Panc1 (cell line): ENCODE results near the gene MPRIP. TPM values are rescaled to one million over a fixed set of nuclear protein-coding genes. Genes with fewer than 3 reads are reported as not detected.

Experiments
- ATAC-seq: fragments of 200-7000 bp; cut with Tn5 transposase; 2 replicates; pipeline ENCODE4 v1.9.1; 2020; ENCODE audit warnings: mild to moderate bottlenecking, moderate library complexity
- BruUV-seq: library from RNA; stranded (reverse); fragments of 400-500 nt; replicated peaks from 2 replicates; lab custom pipeline; 2021; lab: Mats Ljungman, UMichigan
- CTCF ChIA-PET: fragments of 300-600 bp; sonication (Branson Sonifier 250); formaldehyde crosslinking; loops from one replicate; lab custom pipeline; 2022; ENCODE audit warnings: antibody characterized with exemption; lab: Charles Lee
- POLR2A ChIA-PET: fragments of 300-600 bp; sonication (Branson Sonifier 250); formaldehyde crosslinking; loops from one replicate; lab custom pipeline; 2022; ENCODE audit warnings: antibody characterized with exemption; lab: Charles Lee
- DNase-seq: peaks from one replicate; pipeline ENCODE4 v3.0.0-alpha.2; 2010; ENCODE audit warnings: low read depth, low spot score
- H3K27ac ChIP-seq: 2 replicates; pipeline ENCODE4 v1.5.1; 2011; ENCODE audit warnings: mild to moderate bottlenecking, low read length, inconsistent platforms
- H3K27me3 ChIP-seq: fragments of 200-500 bp; sonication (Bioruptor generic); 2 replicates; pipeline ENCODE4 v1.6.0; 2014; ENCODE audit warnings: low read length, inconsistent platforms; ENCODE audit not compliant: control insufficient read depth, insufficient read depth
- H3K36me3 ChIP-seq: fragments of 200-500 bp; sonication (Bioruptor generic); 2 replicates; pipeline ENCODE4 v1.5.1; 2014; ENCODE audit warnings: inconsistent platforms, mild to moderate bottlenecking, low read length, moderate library complexity; ENCODE audit not compliant: control insufficient read depth, insufficient read depth
- H3K4me1 ChIP-seq: 2 replicates; pipeline ENCODE4 v1.5.1; 2011; ENCODE audit warnings: inconsistent platforms, mild to moderate bottlenecking, low read length, moderate library complexity; ENCODE audit not compliant: control insufficient read depth, insufficient read depth
- H3K4me3 ChIP-seq, 2 experiments: 2 replicates each; pipeline ENCODE4 v1.5.1; 2011 to 2012; ENCODE audit warnings: low read depth in 2 of 2, low read length in 2 of 2, mild to moderate bottlenecking in 2 of 2, inconsistent platforms in 1 of 2, moderate library complexity in 1 of 2
- H3K9me3 ChIP-seq: fragments of 200-500 bp; sonication (Bioruptor generic); 2 replicates; pipeline ENCODE4 v1.5.1; 2014; ENCODE audit warnings: low read depth, mild to moderate bottlenecking, inconsistent platforms, low read length, moderate library complexity; ENCODE audit not compliant: control insufficient read depth, insufficient read depth
- POLR2AphosphoS5 ChIP-seq: IDR thresholded peaks from 2 replicates; pipeline ENCODE4 v1.6.1; 2012; ENCODE audit warnings: mild to moderate bottlenecking, low read depth, low read length, moderate library complexity
- SIN3A ChIP-seq: IDR thresholded peaks from 2 replicates; pipeline ENCODE4 v1.6.1; 2012; ENCODE audit warnings: low read depth, mild to moderate bottlenecking, low read length, moderate library complexity, borderline replicate concordance; ENCODE audit not compliant: insufficient read depth
- TCF7L2 ChIP-seq: IDR thresholded peaks from 2 replicates; pipeline ENCODE4 v1.6.1; 2011; ENCODE audit warnings: mild to moderate bottlenecking, low read depth, low read length, inconsistent platforms
- in situ Hi-C: cut with HindIII; loops from 2 replicates; pipeline ENCODE4 v1.10.0; 2016; ENCODE audit warnings: low sequenced_read_pairs, low pct_unique_long_range_greater_than_20kb
- intact Hi-C: fragments of 100-400 bp; cut with micrococcal nuclease; formaldehyde crosslinking; loops from one replicate; pipeline ENCODE4 v1.10.0; 2022; ENCODE audit not compliant: unreplicated experiment
- total RNA-seq: library from RNA; stranded (reverse); gene quantifications from one replicate; pipeline ENCODE4 v1.2.1, GENCODE V29; 2021; ENCODE audit not compliant: unreplicated experiment
- TF ChIP-seq, protein P1 (sequence below): fragments of 450-650 bp; IDR thresholded peaks from 2 replicates; pipeline ENCODE4 v1.5.1; 2017; ENCODE audit warnings: mild to moderate bottlenecking
- TF ChIP-seq, protein P2 (sequence below), 2 experiments: IDR thresholded peaks; 2 replicates each; pipeline ENCODE4 v1.6.1; 2011 to 2012; ENCODE audit warnings: low read depth in 2 of 2, control low read depth in 1 of 2, low read length in 1 of 2, mild to moderate bottlenecking in 1 of 2, moderate library complexity in 1 of 2; ENCODE audit not compliant: insufficient read depth in 1 of 2

MPRIP gene
- total RNA-seq, 1 experiment from 2014 or later: 155 TPM

DNA sequence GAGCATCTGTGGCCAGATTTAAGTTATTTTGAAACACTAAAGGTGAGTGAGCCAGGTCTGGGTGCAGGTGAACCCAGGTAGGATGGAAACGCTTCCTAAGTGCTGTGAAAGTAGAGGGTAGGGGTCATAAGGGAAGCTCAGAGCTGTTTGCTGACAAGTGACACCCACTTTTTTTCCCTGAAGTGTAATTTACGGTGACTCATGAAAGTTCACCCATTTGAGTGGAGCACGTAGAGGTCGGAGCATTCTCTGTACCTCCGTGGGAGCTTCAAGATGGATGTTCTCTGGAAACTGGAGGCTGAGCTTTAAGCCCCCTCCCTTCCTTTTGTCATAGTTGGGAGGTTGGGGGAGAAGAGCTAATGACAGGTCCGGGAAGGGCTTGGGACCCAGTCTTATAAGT is 44.3 kb downstream of the MPRIP start:
- Histone ChIP-seq H3K27ac (no peak overlapping the region), H3K4me1 (no peaks in the 10 kb centered on the region), H3K27me3 (no peaks in the 10 kb centered on the region), H3K9me3 (no peaks in the 10 kb centered on the region), H3K4me3 (no peak overlapping the region), H3K36me3 (no peaks in the 10 kb centered on the region)
- DNase-seq: no peak
- BruUV-seq: no TSS peak
- in situ Hi-C loops: no loop called here
- POLR2A ChIA-PET: no interaction called here
- intact Hi-C loops: no loop called here
- CTCF ChIA-PET: no interaction called here
- TF ChIP-seq TCF7L2: no peak
- no peak for TF ChIP-seq SIN3A
- TF ChIP-seq, protein P1, sequence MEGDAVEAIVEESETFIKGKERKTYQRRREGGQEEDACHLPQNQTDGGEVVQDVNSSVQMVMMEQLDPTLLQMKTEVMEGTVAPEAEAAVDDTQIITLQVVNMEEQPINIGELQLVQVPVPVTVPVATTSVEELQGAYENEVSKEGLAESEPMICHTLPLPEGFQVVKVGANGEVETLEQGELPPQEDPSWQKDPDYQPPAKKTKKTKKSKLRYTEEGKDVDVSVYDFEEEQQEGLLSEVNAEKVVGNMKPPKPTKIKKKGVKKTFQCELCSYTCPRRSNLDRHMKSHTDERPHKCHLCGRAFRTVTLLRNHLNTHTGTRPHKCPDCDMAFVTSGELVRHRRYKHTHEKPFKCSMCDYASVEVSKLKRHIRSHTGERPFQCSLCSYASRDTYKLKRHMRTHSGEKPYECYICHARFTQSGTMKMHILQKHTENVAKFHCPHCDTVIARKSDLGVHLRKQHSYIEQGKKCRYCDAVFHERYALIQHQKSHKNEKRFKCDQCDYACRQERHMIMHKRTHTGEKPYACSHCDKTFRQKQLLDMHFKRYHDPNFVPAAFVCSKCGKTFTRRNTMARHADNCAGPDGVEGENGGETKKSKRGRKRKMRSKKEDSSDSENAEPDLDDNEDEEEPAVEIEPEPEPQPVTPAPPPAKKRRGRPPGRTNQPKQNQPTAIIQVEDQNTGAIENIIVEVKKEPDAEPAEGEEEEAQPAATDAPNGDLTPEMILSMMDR: no peak
- no peak for TF ChIP-seq POLR2AphosphoS5
- TF ChIP-seq, protein P2, sequence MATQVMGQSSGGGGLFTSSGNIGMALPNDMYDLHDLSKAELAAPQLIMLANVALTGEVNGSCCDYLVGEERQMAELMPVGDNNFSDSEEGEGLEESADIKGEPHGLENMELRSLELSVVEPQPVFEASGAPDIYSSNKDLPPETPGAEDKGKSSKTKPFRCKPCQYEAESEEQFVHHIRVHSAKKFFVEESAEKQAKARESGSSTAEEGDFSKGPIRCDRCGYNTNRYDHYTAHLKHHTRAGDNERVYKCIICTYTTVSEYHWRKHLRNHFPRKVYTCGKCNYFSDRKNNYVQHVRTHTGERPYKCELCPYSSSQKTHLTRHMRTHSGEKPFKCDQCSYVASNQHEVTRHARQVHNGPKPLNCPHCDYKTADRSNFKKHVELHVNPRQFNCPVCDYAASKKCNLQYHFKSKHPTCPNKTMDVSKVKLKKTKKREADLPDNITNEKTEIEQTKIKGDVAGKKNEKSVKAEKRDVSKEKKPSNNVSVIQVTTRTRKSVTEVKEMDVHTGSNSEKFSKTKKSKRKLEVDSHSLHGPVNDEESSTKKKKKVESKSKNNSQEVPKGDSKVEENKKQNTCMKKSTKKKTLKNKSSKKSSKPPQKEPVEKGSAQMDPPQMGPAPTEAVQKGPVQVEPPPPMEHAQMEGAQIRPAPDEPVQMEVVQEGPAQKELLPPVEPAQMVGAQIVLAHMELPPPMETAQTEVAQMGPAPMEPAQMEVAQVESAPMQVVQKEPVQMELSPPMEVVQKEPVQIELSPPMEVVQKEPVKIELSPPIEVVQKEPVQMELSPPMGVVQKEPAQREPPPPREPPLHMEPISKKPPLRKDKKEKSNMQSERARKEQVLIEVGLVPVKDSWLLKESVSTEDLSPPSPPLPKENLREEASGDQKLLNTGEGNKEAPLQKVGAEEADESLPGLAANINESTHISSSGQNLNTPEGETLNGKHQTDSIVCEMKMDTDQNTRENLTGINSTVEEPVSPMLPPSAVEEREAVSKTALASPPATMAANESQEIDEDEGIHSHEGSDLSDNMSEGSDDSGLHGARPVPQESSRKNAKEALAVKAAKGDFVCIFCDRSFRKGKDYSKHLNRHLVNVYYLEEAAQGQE (IDR thresholded peaks at IDR 0.05; ENCODE audit: insufficient read depth in 1 of 2, low read depth in 2 of 2, low read length in 1 of 2): no peak
- ATAC-seq: no peak

DNA sequence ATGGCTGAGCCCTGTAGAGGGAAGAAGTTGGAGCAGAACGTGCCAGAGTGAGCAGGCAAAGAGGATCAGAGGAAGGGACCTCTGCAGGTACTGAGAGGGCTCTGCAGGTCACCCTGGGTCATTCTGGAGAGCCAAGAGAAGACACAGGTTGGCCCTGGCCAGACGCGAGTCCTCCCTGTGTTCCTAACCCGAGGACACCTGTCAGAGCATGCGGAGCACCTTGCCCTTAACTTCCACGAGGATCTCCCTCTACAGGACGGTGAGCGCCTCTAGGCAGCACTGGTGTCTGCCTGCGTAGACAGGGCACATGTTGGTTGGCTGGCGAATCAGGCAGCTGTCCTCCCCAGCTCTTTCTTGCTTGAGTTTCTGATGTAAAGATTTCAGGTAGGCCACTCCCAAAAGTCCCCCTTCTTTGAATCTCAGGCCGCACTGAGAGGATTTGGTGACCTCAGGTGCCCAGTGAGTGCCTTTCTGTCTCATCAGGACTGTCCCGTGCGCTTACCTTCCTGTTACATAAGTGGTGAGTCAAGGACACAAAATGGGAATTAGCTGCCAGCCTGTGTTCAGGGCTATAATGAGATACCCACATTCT is 45.3 kb downstream of the MPRIP start:
- POLR2A ChIA-PET: no interaction called here

More for the DNA sequence above, 45.3 kb downstream of the MPRIP start:
- H3K36me3 ChIP-seq: no peaks in the 10 kb centered on the region
- no peaks in the 10 kb centered on the region for H3K4me1 ChIP-seq
- no peak overlapping the region for H3K4me3 ChIP-seq
- no TSS peak for BruUV-seq
- H3K27ac ChIP-seq: no peak overlapping the region
- no peaks in the 10 kb centered on the region for H3K27me3 ChIP-seq
- CTCF ChIA-PET: no interaction called here
- intact Hi-C loops (no loop called here), in situ Hi-C loops (no loop called here)
- ATAC-seq (no peak), DNase-seq (no peak)
- no peaks in the 10 kb centered on the region for H3K9me3 ChIP-seq
- TF ChIP-seq, protein P2 (IDR thresholded peaks at IDR 0.05; ENCODE audit: insufficient read depth in 1 of 2, low read depth in 2 of 2, low read length in 1 of 2): no peak
- TF ChIP-seq POLR2AphosphoS5 (no peak), TCF7L2 (no peak), SIN3A (no peak)
- TF ChIP-seq, protein P1: no peak
